ENCODE data around the gene MBD4. TPM values are rescaled to one million over a fixed set of nuclear protein-coding genes. Genes with fewer than 3 reads are reported as not detected.

The MBD4 gene
- total RNA-seq, 1 experiment from 2014 or later = 35.8 TPM

GRCh38 chr3:129383292-129383860, 56.4 kb downstream of the MBD4 start:
- peak; percentile 61 for TF ChIP-seq CTCF (IDR thresholded peaks at IDR 0.05; ENCODE audit: unreplicated experiment)
- POLR2A ChIA-PET = interaction anchor here (0.7 to 1.0 kb wide), 4 partner anchors 9 to 67 kb away, joined by 3 to 5 read pairs (median 4); a partner anchor contains a TSS
- peaks cover 17% of the 10 kb centered on the region for H3K36me3 Mint-ChIP-seq (ENCODE audit: insufficient read depth, unreplicated experiment)
- H3K9me3 Mint-ChIP-seq (ENCODE audit: unreplicated experiment) = no peaks in the 10 kb centered on the region
- H3K4me1 Mint-ChIP-seq (ENCODE audit: insufficient read depth, unreplicated experiment) = no peaks in the 10 kb centered on the region
- peak; percentile 77 for DNase-seq (ENCODE audit: unreplicated experiment)
- BruUV-seq (replicated peaks) = no TSS peak
- H3K27ac Mint-ChIP-seq (ENCODE audit: low read depth, unreplicated experiment) = no peak overlapping the region
- H3K27me3 Mint-ChIP-seq (ENCODE audit: insufficient read depth, unreplicated experiment) = no peaks in the 10 kb centered on the region
- H3K4me3 Mint-ChIP-seq (ENCODE audit: unreplicated experiment) = no peak overlapping the region
- CTCF ChIA-PET = interaction anchor here (0.6 to 2.1 kb wide), 22 partner anchors 8 to 546 kb away, joined by 3 to 11 read pairs (median 4); no protein-coding TSS in a partner anchor
- intact Hi-C loops (cut with micrococcal nuclease) = loop anchor here (1.0 to 5.0 kb wide), 5 partner anchors 104 to 549 kb away; no protein-coding TSS in a partner anchor

- ChIA-PET CTCF (interaction anchor here (0.6 to 1.9 kb wide), 10 partner anchors 11 to 541 kb away, joined by 3 to 10 read pairs (median 4); no protein-coding TSS in a partner anchor), POLR2A (no interaction called here)
- no peak for DNase-seq (ENCODE audit: unreplicated experiment)
- Mint-ChIP-seq H3K36me3 (ENCODE audit: insufficient read depth, unreplicated experiment) (peaks cover 11% of the 10 kb centered on the region), H3K9me3 (ENCODE audit: unreplicated experiment) (no peaks in the 10 kb centered on the region), H3K27ac (ENCODE audit: low read depth, unreplicated experiment) (no peak overlapping the region), H3K4me3 (ENCODE audit: unreplicated experiment) (no peak overlapping the region), H3K27me3 (ENCODE audit: insufficient read depth, unreplicated experiment) (no peaks in the 10 kb centered on the region), H3K4me1 (ENCODE audit: insufficient read depth, unreplicated experiment) (no peaks in the 10 kb centered on the region)
- TF ChIP-seq CTCF (IDR thresholded peaks at IDR 0.05; ENCODE audit: unreplicated experiment) = no peak
- intact Hi-C loops (cut with micrococcal nuclease) = loop anchor here (5.0 kb wide), 3 partner anchors 105 to 550 kb away; no protein-coding TSS in a partner anchor
- no TSS peak for BruUV-seq (replicated peaks)
These were observed 57.4 kb downstream of the MBD4 start for GRCh38 chr3:129382366-129382765.

Other genes with a start within 250 kb of the MBD4 start
- 225 and 298 TPM in 2 replicates for gene COPG1, start 190.3 kb downstream of the MBD4 start, total RNA-seq (2022)
- 29.4 and 42.8 TPM in 2 replicates for gene HMCES, start 161.1 kb downstream of the MBD4 start, total RNA-seq (2022)
- 0.22 TPM in 1 of 2 replicates, not detected in the other for gene EFCAB12, start 11.3 kb downstream of the MBD4 start, total RNA-seq (2022)
- 18.7 and 21.0 TPM in 2 replicates for gene IFT122, start 276 bp upstream of the MBD4 start, total RNA-seq (2022)
- gene RHO, start 88.7 kb upstream of the MBD4 start, total RNA-seq (2022) = not detected in 2 replicates
- gene H1-8, start 103.2 kb upstream of the MBD4 start, total RNA-seq (2022) = not detected in 2 replicates
- 5.6 and 6.2 TPM in 2 replicates for gene PLXND1, start 166.7 kb upstream of the MBD4 start, total RNA-seq (2022)